H4 (cell line): ENCODE measurements around the gene THSD7A. TPM values are rescaled to one million over a fixed set of nuclear protein-coding genes. Genes with fewer than 3 reads are reported as not detected.

Source experiments
- DNase-seq: peaks from one replicate; pipeline ENCODE4 v3.0.0-alpha.2; 2015; ENCODE audit warnings: low spot score
- total RNA-seq: library from RNA; depleted of rRNA; stranded (reverse); fragments of >200 nt; shearing (Covaris generic); gene quantifications from 2 replicates; pipeline ENCODE4 v1.2.3, GENCODE V29; 2014

The THSD7A gene
- total RNA-seq, 1 experiment from 2014 or later = 0.41 TPM

GRCh38 chr7:11587814-11588213 lies 244.2 kb downstream of the THSD7A start:
- no peak for DNase-seq

- no peak for DNase-seq
These were observed 244.9 kb downstream of the THSD7A start for GRCh38 chr7:11587048-11587447.

GRCh38 chr7:11584406-11585031 lies 247.5 kb downstream of the THSD7A start:
- no peak for DNase-seq

GRCh38 chr7:11579141-11579540 lies 252.9 kb downstream of the THSD7A start:
- DNase-seq = no peak

GRCh38 chr7:11576310-11576709 lies 255.7 kb downstream of the THSD7A start:
- DNase-seq = no peak

GRCh38 chr7:11573128-11573750 lies 258.8 kb downstream of the THSD7A start:
- DNase-seq = no peak

GRCh38 chr7:11570922-11571550 lies 261.0 kb downstream of the THSD7A start:
- DNase-seq = no peak

GRCh38 chr7:11570205-11570604 lies 261.8 kb downstream of the THSD7A start:
- no peak for DNase-seq

- DNase-seq = no peak
These were observed 264.4 kb downstream of the THSD7A start for GRCh38 chr7:11567571-11567970.

GRCh38 chr7:11557627-11558026 lies 274.4 kb downstream of the THSD7A start:
- peak; percentile 71 for DNase-seq

- no peak for DNase-seq
These were observed 279.2 kb downstream of the THSD7A start for GRCh38 chr7:11552676-11553296.

- DNase-seq = no peak
These were observed 280.5 kb downstream of the THSD7A start for GRCh38 chr7:11551470-11551869.

GRCh38 chr7:11548532-11548931 lies 283.5 kb downstream of the THSD7A start:
- peak; percentile 40 for DNase-seq

- no peak for DNase-seq
These were observed 290.7 kb downstream of the THSD7A start for GRCh38 chr7:11541330-11541729.

GRCh38 chr7:11540271-11540761 lies 291.7 kb downstream of the THSD7A start:
- peak; percentile 33 for DNase-seq

GRCh38 chr7:11539853-11540252 lies 292.1 kb downstream of the THSD7A start:
- no peak for DNase-seq

GRCh38 chr7:11538751-11539299 lies 293.2 kb downstream of the THSD7A start:
- DNase-seq = no peak

GRCh38 chr7:11533229-11533820 lies 298.7 kb downstream of the THSD7A start:
- DNase-seq = no peak

GRCh38 chr7:11529382-11529781 lies 302.6 kb downstream of the THSD7A start:
- no peak for DNase-seq

- no peak for DNase-seq
These were observed 304.3 kb downstream of the THSD7A start for GRCh38 chr7:11527707-11528106.

GRCh38 chr7:11524476-11525397 lies 307.3 kb downstream of the THSD7A start:
- DNase-seq = no peak
